Hindlimb muscle (tissue), 1 donor: ENCODE measurements around the gene PRSS22. TPM values are rescaled to one million over a fixed set of nuclear protein-coding genes. Genes with fewer than 3 reads are reported as not detected.
A peak's percentile ranks its signal among the peaks of the same experiment; 100 is the strongest.

Source experiments
- DNase-seq: peaks from one replicate; pipeline ENCODE4 v3.0.0-alpha.2; 2013
- polyA plus RNA-seq: library from polyadenylated mRNA; unstranded; fragments of 120-200 nt; gene quantifications from one replicate; pipeline ENCODE4 v1.2.1, GENCODE V29; 2013; ENCODE audit not compliant: insufficient read length

The PRSS22 gene
- polyA plus RNA-seq, 1 donor, result not detected

- DNase-seq, result peak; percentile 20
These were observed 24.0 kb upstream of the PRSS22 start for GRCh38 chr16:2881783-2882649.

- DNase-seq, result no peak
These were observed 22.0 kb upstream of the PRSS22 start for GRCh38 chr16:2879854-2880508.

GRCh38 chr16:2874912-2875362 lies 17.0 kb upstream of the PRSS22 start:
- peak; percentile 81 for DNase-seq

GRCh38 chr16:2874032-2874911 lies 16.3 kb upstream of the PRSS22 start:
- DNase-seq, result no peak

GRCh38 chr16:2871926-2872325 lies 14.0 kb upstream of the PRSS22 start:
- no peak for DNase-seq

GRCh38 chr16:2867987-2868789 lies 10.2 kb upstream of the PRSS22 start:
- peak; percentile 91 for DNase-seq

- no peak for DNase-seq
These were observed 9.7 kb upstream of the PRSS22 start for GRCh38 chr16:2867661-2867986.

- no peak for DNase-seq
These were observed 8.5 kb upstream of the PRSS22 start for GRCh38 chr16:2866431-2866830.

GRCh38 chr16:2865651-2866050 lies 7.7 kb upstream of the PRSS22 start:
- DNase-seq, result no peak

- no peak for DNase-seq
These were observed 3.0 kb upstream of the PRSS22 start for GRCh38 chr16:2860826-2861567.

- DNase-seq, result no peak
These were observed 1.8 kb upstream of the PRSS22 start for GRCh38 chr16:2859686-2860265.

- no peak for DNase-seq
These were observed 465 bp upstream of the PRSS22 start for GRCh38 chr16:2858245-2859025.

GRCh38 chr16:2856686-2857450 lies 1.1 kb downstream of the PRSS22 start:
- DNase-seq, result no peak

GRCh38 chr16:2856061-2856670 lies 1.8 kb downstream of the PRSS22 start:
- DNase-seq, result no peak

GRCh38 chr16:2855536-2855935 lies 2.4 kb downstream of the PRSS22 start:
- DNase-seq, result no peak

- no peak for DNase-seq
These were observed 3.2 kb downstream of the PRSS22 start for GRCh38 chr16:2854700-2855309.

GRCh38 chr16:2853531-2854073 lies 4.4 kb downstream of the PRSS22 start:
- no peak for DNase-seq
